Stimulated activated memory B cell treated with anti-CD40 and anti-IgM and Interleukin-4, amounts not matched to agents 10 μg/mL and 1 μg/mL and 100 μg/mL, for 72 hours (primary cell): ENCODE results near the gene OR7D2.
"Not testable (repeated sequence)": the region's sequence is repeated elsewhere in the genome, so short reads cannot be mapped to it uniquely, and the experiment has no call there.

Source experiments
- ATAC-seq: fragments of 150-1000 bp; cut with Tn5 transposase; 2 replicates; pipeline ENCODE4 v1.10.0; 2021
- H3K27ac Mint-ChIP-seq: one replicate; pipeline ENCODE4 v1.8.0; 2022; ENCODE audit warnings: mild to moderate bottlenecking, mixed read lengths
- H3K27me3 Mint-ChIP-seq: one replicate; pipeline ENCODE4 v1.8.0; 2022; ENCODE audit warnings: mixed read lengths
- H3K36me3 Mint-ChIP-seq: one replicate; pipeline ENCODE4 v1.8.0; 2022; ENCODE audit warnings: mixed read lengths
- H3K4me1 Mint-ChIP-seq: one replicate; pipeline ENCODE4 v1.8.0; 2022; ENCODE audit warnings: mixed read lengths
- H3K4me3 Mint-ChIP-seq: one replicate; pipeline ENCODE4 v1.8.0; 2022; ENCODE audit warnings: mild to moderate bottlenecking, moderate library complexity, mixed read lengths
- H3K9me3 Mint-ChIP-seq: one replicate; pipeline ENCODE4 v1.8.0; 2022; ENCODE audit warnings: mixed read lengths

Gene OR7D2

DNA sequence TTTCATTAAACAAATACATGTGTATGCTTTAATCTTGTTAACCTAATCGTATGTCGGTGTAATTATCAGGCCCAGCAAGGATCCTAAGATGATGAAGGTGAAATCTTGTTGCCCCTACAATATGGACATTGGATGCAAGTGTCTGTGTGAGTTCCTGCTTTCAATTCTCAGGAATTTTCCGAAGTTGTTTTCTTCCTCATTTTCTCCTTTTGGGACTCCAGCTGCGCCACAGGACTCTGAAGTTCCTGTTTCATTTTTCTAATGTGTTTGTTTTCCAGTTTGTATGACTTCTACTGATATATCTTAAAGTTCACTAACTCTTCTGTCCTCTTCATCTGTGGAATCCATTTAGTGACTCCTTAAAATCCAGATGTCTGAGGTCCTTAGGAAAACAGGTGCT, 11.9 kb upstream of the OR7D2 start:
- no peak for ATAC-seq
- peaks cover 67% of the 10 kb centered on the region for H3K36me3 Mint-ChIP-seq
- no peak overlapping the region for H3K4me3 Mint-ChIP-seq
- H3K9me3 Mint-ChIP-seq, result peaks cover 5% of the 10 kb centered on the region
- H3K27ac Mint-ChIP-seq, result peak overlapping the region; percentile 69
- H3K4me1 Mint-ChIP-seq, result peaks cover 7% of the 10 kb centered on the region
- no peaks in the 10 kb centered on the region for H3K27me3 Mint-ChIP-seq

GRCh38 chr19:9171393-9171991, 7.3 kb upstream of the OR7D2 start:
- Mint-ChIP-seq H3K27me3 (no peaks in the 10 kb centered on the region), H3K9me3 (no peaks in the 10 kb centered on the region), H3K4me1 (peaks cover 7% of the 10 kb centered on the region), H3K27ac (no peak overlapping the region), H3K4me3 (no peak overlapping the region), H3K36me3 (peaks cover 20% of the 10 kb centered on the region)
- no peak for ATAC-seq

- no peaks in the 10 kb centered on the region for H3K4me1 Mint-ChIP-seq
- H3K27me3 Mint-ChIP-seq, result no peaks in the 10 kb centered on the region
- no peaks in the 10 kb centered on the region for H3K9me3 Mint-ChIP-seq
- no peak overlapping the region for H3K27ac Mint-ChIP-seq
- no peak overlapping the region for H3K4me3 Mint-ChIP-seq
- ATAC-seq, result no peak
- H3K36me3 Mint-ChIP-seq, result no peaks in the 10 kb centered on the region
Measured at GRCh38 chr19:9175326-9175725, 3.5 kb upstream of the OR7D2 start.

DNA sequence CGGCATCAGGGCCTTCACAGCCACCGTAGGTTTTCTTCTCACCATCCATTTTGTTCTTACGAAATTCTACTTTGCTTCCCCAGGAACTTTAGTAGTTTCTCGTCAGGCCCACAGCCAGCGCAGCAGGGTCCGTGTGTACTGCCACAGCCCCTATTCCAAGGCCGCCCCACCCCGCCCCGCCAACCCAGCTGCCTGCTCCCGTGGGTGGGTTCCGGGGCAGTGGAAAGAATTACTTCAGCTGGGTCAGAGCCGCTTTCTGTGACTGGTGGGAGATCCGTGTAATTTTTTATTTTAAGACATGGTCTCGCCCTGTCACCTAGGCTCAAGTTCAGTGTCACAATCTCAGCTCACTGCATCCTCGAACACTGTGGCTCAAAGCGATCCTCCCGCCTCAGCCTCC, 4.2 kb downstream of the OR7D2 start:
- Mint-ChIP-seq H3K27me3 (no peaks in the 10 kb centered on the region), H3K9me3 (peaks cover 6% of the 10 kb centered on the region), H3K36me3 (no peaks in the 10 kb centered on the region), H3K4me1 (no peaks in the 10 kb centered on the region), H3K4me3 (no peak overlapping the region), H3K27ac (no peak overlapping the region)
- no peak for ATAC-seq

GRCh38 chr19:9187191-9187590, 8.4 kb downstream of the OR7D2 start:
- Mint-ChIP-seq H3K27ac (no peak overlapping the region), H3K9me3 (peaks cover 6% of the 10 kb centered on the region), H3K4me1 (no peaks in the 10 kb centered on the region), H3K4me3 (no peak overlapping the region), H3K36me3 (no peaks in the 10 kb centered on the region), H3K27me3 (peaks cover 18% of the 10 kb centered on the region)
- no peak for ATAC-seq

DNA sequence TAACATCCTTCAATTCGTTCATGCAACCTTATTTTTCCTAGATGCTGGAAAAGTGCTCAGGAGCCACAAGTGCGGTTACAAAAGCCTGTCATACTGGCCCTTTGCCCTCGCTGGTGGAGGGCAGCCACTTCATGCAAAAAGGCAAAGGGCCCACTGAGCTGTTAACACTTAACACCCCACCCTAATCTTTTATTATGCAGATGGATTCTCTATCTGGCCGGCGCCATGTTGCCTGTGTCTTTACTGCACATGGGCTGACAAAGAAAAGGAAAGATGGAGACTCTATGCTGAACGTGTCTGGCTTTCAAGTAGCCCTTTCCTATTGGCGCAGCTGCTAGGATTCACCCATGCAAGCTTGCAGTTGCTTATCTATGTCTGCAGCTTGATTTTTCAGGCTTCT, 10.8 kb downstream of the OR7D2 start:
- Mint-ChIP-seq H3K9me3 (peaks cover 9% of the 10 kb centered on the region), H3K27ac (no peak overlapping the region), H3K36me3 (no peaks in the 10 kb centered on the region), H3K4me1 (no peaks in the 10 kb centered on the region), H3K27me3 (peaks cover 30% of the 10 kb centered on the region), H3K4me3 (no peak overlapping the region)
- no peak for ATAC-seq

GRCh38 chr19:9198044-9198443, 19.3 kb downstream of the OR7D2 start:
- ATAC-seq, H3K4me3 Mint-ChIP-seq, H3K4me1 Mint-ChIP-seq, H3K36me3 Mint-ChIP-seq, H3K27ac Mint-ChIP-seq, H3K9me3 Mint-ChIP-seq: not testable (repeated sequence)
- peaks cover 19% of the 10 kb centered on the region for H3K27me3 Mint-ChIP-seq

DNA sequence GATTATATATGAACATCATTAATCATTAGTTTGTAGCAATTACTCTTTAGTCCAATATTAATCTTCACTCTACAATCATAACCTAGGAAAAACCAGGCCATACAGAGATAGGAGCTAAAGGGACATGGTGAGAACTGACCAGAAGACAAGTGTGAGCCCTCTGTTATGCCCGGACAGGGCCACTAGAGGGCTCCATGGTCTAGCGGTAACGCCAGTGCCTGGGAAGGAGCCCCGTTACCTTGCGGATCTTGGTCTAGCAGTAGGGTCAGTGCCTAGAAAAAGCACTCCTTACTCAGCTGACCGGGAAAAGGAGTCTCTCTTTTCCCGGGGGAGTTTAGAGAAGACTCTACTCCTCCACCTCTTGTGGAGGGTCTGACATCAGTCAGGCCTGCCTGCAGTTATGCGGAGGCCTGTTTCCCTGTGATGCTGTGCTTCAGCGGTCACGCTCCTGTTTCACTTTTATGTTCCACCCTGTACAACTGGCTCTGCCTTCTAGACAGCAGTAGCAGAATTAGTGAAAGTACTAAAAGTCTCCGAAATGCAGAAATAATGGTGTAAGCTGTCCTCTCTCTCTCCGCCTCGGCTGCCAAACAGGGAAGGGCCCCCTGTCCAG, 26.8 kb downstream of the OR7D2 start:
- Mint-ChIP-seq H3K4me3 (peak overlapping the region; percentile 65), H3K4me1 (peaks cover 10% of the 10 kb centered on the region), H3K27me3 (peaks cover 7% of the 10 kb centered on the region), H3K9me3 (peaks cover 4% of the 10 kb centered on the region), H3K27ac (peak overlapping the region; percentile 68), H3K36me3 (no peaks in the 10 kb centered on the region)
- no peak for ATAC-seq

- Mint-ChIP-seq H3K27ac (no peak within 1 kb of the TSS), H3K36me3 (peaks cover 5% of the 10 kb centered on the region), H3K9me3 (peaks cover 10% of the 10 kb centered on the region), H3K4me3 (no peak within 1 kb of the TSS), H3K4me1 (no peaks in the 10 kb centered on the region), H3K27me3 (peaks cover 13% of the 10 kb centered on the region)
- ATAC-seq, result no peak
Measured at GRCh38 chr19:9219489-9219888, 40.7 kb downstream of the OR7D2 start, which contains the start of gene OR7D4. Gene OR7D4, minus strand, starts transcription at chr19:9219589. Its CDS starts 4,752 bp downstream, at chr19:9214837.
